Ramos (cell line): ENCODE measurements around the gene GPR141.

Source experiments
- in situ Hi-C: fragments of 300-500 bp; cut with MboI; formaldehyde crosslinking; loops from one replicate; pipeline ENCODE4 v1.14.3; 2022; ENCODE audit warnings: low sequenced_read_pairs; ENCODE audit not compliant: unreplicated experiment

GPR141 gene

GRCh38 chr7:37683246-37684120, at the start of gene GPR141:
TSS of gene GPR141 (plus strand) at chr7:37683766. CDS start at chr7:37740394, 56,628 bp downstream.
- in situ Hi-C loops, result no loop called here

GRCh38 chr7:37635346-37635745, 48.2 kb upstream of the GPR141 start:
- in situ Hi-C loops, result no loop called here

GRCh38 chr7:37642028-37642540, 41.5 kb upstream of the GPR141 start:
- in situ Hi-C loops, result no loop called here

GRCh38 chr7:37643876-37644275, 39.7 kb upstream of the GPR141 start:
- in situ Hi-C loops, result no loop called here

- in situ Hi-C loops, result no loop called here
These were observed 38.1 kb upstream of the GPR141 start for GRCh38 chr7:37645282-37646050.

- in situ Hi-C loops, result no loop called here
These were observed 26.5 kb upstream of the GPR141 start for GRCh38 chr7:37656913-37657530.

- in situ Hi-C loops, result no loop called here
These were observed 25.8 kb upstream of the GPR141 start for GRCh38 chr7:37657816-37658215.

- in situ Hi-C loops, result no loop called here
These were observed 23.5 kb upstream of the GPR141 start for GRCh38 chr7:37659971-37660565.

GRCh38 chr7:37660614-37661013, 23.0 kb upstream of the GPR141 start:
- in situ Hi-C loops, result no loop called here

- in situ Hi-C loops, result no loop called here
These were observed 19.9 kb upstream of the GPR141 start for GRCh38 chr7:37663693-37664092.

GRCh38 chr7:37665352-37666022, 18.1 kb upstream of the GPR141 start:
- in situ Hi-C loops, result no loop called here

GRCh38 chr7:37666026-37666799, 17.4 kb upstream of the GPR141 start:
- in situ Hi-C loops, result no loop called here

GRCh38 chr7:37669818-37670217, 13.7 kb upstream of the GPR141 start:
- in situ Hi-C loops, result no loop called here

- in situ Hi-C loops, result no loop called here
These were observed 13.1 kb upstream of the GPR141 start for GRCh38 chr7:37670436-37670835.

- in situ Hi-C loops, result no loop called here
These were observed 11.7 kb upstream of the GPR141 start for GRCh38 chr7:37671876-37672275.

GRCh38 chr7:37672926-37673325, 10.6 kb upstream of the GPR141 start:
- in situ Hi-C loops, result no loop called here

GRCh38 chr7:37673523-37673922, 10.0 kb upstream of the GPR141 start:
- in situ Hi-C loops, result no loop called here

GRCh38 chr7:37674531-37674930, 9.0 kb upstream of the GPR141 start:
- in situ Hi-C loops, result no loop called here

GRCh38 chr7:37675749-37676148, 7.8 kb upstream of the GPR141 start:
- in situ Hi-C loops, result no loop called here
